K562 (cell line): ENCODE data around the gene HSPB7. TPM values are rescaled to one million over a fixed set of nuclear protein-coding genes. Genes with fewer than 3 reads are reported as not detected.
A peak's percentile ranks its signal among the peaks of the same experiment; 100 is the strongest.

Experiments used
- ATAC-seq: fragments of 200-7000 bp; cut with Tn5 transposase; 3 replicates; pipeline ENCODE4 v1.9.1; 2020; ENCODE audit warnings: moderate library complexity
- BruUV-seq: library from RNA; stranded (reverse); fragments of 400-500 nt; replicated peaks from 2 replicates; lab custom pipeline; 2021; lab: Mats Ljungman, UMichigan
- CTCF ChIA-PET: fragments of 300-600 bp; formaldehyde crosslinking; extraction: SDS; loops from one replicate; lab custom pipeline; 2021; ENCODE audit warnings: low intra/inter-chr PET ratio; lab: Yijun Ruan, JAX
- POLR2A ChIA-PET: fragments of 300-600, 350-650 bp; sonication (Branson Sonifier 250); formaldehyde crosslinking; extraction: SDS; loops from one replicate; lab custom pipeline; 2021; ENCODE audit warnings: antibody characterized with exemption, inconsistent platforms; lab: Yijun Ruan, JAX
- DNase-seq, 4 experiments: peaks; one replicate each; pipeline versions ENCODE4 v3.0.0 to v3.0.0-alpha.2; 2011 to 2018; ENCODE audit warnings: low spot score in 3 of 4, mixed read lengths in 3 of 4; ENCODE audit errors: extremely low read depth in 1 of 4
- FAIRE-seq: peaks from 2 replicates; lab custom pipeline; 2011; peaks lifted over from hg19 to GRCh38; lab: Jason Lieb, UNC
- H2AFZ ChIP-seq: 2 replicates; pipeline ENCODE4 v1.6.0; 2011; ENCODE audit warnings: low read depth, low read length, control low read depth, inconsistent platforms
- H3K27ac ChIP-seq: fragments of 200-600 bp; 3 replicates; pipeline ENCODE4 v1.8.0; 2011; ENCODE audit warnings: low read depth, mild to moderate bottlenecking, control low read depth, inconsistent platforms, low read length, moderate library complexity, mixed read lengths; ENCODE audit errors: extremely low read depth
- H3K27me3 ChIP-seq, 2 experiments: fragments of 300-600 bp in 1 of 2; 2 replicates in 1 of 2; 3 replicates in 1 of 2; pipeline versions ENCODE4 v1.6.0 to v1.8.0; 2011; ENCODE audit warnings: inconsistent platforms in 2 of 2, low read length in 2 of 2, mild to moderate bottlenecking in 1 of 2, mixed read lengths in 1 of 2, moderate library complexity in 1 of 2; ENCODE audit not compliant: control insufficient read depth in 2 of 2, insufficient read depth in 2 of 2
- H3K36me3 ChIP-seq: fragments of 300-600 bp; 3 replicates; pipeline ENCODE4 v1.8.0; 2011; ENCODE audit warnings: mild to moderate bottlenecking, low read length, inconsistent platforms; ENCODE audit not compliant: control insufficient read depth, insufficient read depth
- H3K4me1 ChIP-seq, 2 experiments: fragments of 200-600 bp in 1 of 2; replicated peaks in 1 of 2; 2 replicates in 1 of 2; 3 replicates in 1 of 2; pipeline versions ENCODE4 v1.5.1 to v1.8.0; 2011; ENCODE audit warnings: inconsistent platforms in 2 of 2, low read length in 2 of 2, mild to moderate bottlenecking in 1 of 2, mixed read lengths in 1 of 2, moderate library complexity in 1 of 2; ENCODE audit not compliant: control insufficient read depth in 2 of 2, insufficient read depth in 2 of 2
- H3K4me2 ChIP-seq: 2 replicates; pipeline ENCODE4 v1.6.1; 2011; ENCODE audit warnings: low read length, control low read depth, inconsistent platforms, mixed read lengths; ENCODE audit not compliant: insufficient read depth
- H3K4me3 ChIP-seq: fragments of 200-600 bp; sonication (generic), shearing (Covaris generic); 2 replicates; pipeline ENCODE4 v1.5.1; 2016; ENCODE audit warnings: control low read depth, inconsistent platforms
- H3K79me2 ChIP-seq: fragments of 200-600 bp; 3 replicates; pipeline ENCODE4 v1.8.0; 2011; ENCODE audit warnings: low read length, inconsistent platforms; ENCODE audit not compliant: control insufficient read depth, insufficient read depth
- H3K9ac ChIP-seq, 2 experiments: 2 replicates each; pipeline versions ENCODE4 v1.6.0 to v1.6.1; 2011; ENCODE audit warnings: low read depth in 2 of 2, low read length in 2 of 2, control low read depth in 1 of 2, inconsistent platforms in 1 of 2, mild to moderate bottlenecking in 1 of 2, mixed read lengths in 1 of 2; ENCODE audit not compliant: insufficient read depth in 1 of 2
- H3K9me1 ChIP-seq: one replicate; pipeline ENCODE4 v1.6.0; 2011; ENCODE audit warnings: inconsistent platforms, mild to moderate bottlenecking, low read length, moderate library complexity; ENCODE audit not compliant: control insufficient read depth, insufficient read depth
- H3K9me3 ChIP-seq: replicated peaks from 2 replicates; pipeline ENCODE4 v1.5.1; 2011; ENCODE audit warnings: low read depth, low read length, inconsistent platforms; ENCODE audit not compliant: control insufficient read depth, insufficient read depth
- H4K20me1 ChIP-seq: replicated peaks from 2 replicates; pipeline ENCODE4 v1.6.1; 2011; ENCODE audit warnings: low read length, inconsistent platforms, mixed read lengths; ENCODE audit not compliant: control insufficient read depth, insufficient read depth
- DNMT1 ChIP-seq: fragments of 450-650 bp; IDR thresholded peaks from 2 replicates; pipeline ENCODE4 v1.6.1; 2016; ENCODE audit warnings: antibody characterized with exemption, mild to moderate bottlenecking
- E2F3 ChIP-seq: fragments of 250-450 bp; sonication (Bioruptor Pico); IDR thresholded peaks from 2 replicates; pipeline ENCODE4 v1.4.0; 2020; ENCODE audit warnings: mild to moderate bottlenecking
- FOS ChIP-seq: IDR thresholded peaks from 3 replicates; pipeline ENCODE4 v1.6.1; 2011; ENCODE audit not compliant: insufficient read length; ENCODE audit errors: extremely low read depth
- GTF2F1 ChIP-seq: IDR thresholded peaks from 2 replicates; pipeline ENCODE4 v1.6.1; 2011; ENCODE audit warnings: low read depth, low read length, improper control_type of control experiment
- GTF3C2 ChIP-seq: IDR thresholded peaks from 3 replicates; pipeline ENCODE4 v1.6.1; 2011; ENCODE audit warnings: borderline replicate concordance, mild to moderate bottlenecking, moderate library complexity; ENCODE audit not compliant: insufficient read length; ENCODE audit errors: extremely low read depth
- HDAC1 ChIP-seq, 2 experiments: fragments of 450-650 bp; IDR thresholded peaks; 2 replicates each; pipeline ENCODE4 v1.6.1; 2016 to 2017; ENCODE audit warnings: inconsistent platforms in 1 of 2, mild to moderate bottlenecking in 1 of 2, moderate library complexity in 1 of 2
- KDM1A ChIP-seq, 2 experiments: fragments of 450-650 bp; IDR thresholded peaks; 2 replicates each; pipeline ENCODE4 v1.6.1; 2016; ENCODE audit warnings: mild to moderate bottlenecking in 2 of 2
- KLF10 ChIP-seq: fragments of 250-450 bp; sonication (Bioruptor Pico); IDR thresholded peaks from 2 replicates; pipeline ENCODE4 v1.6.1; 2021; ENCODE audit warnings: matching md5 sums
- MEF2A ChIP-seq: IDR thresholded peaks from 2 replicates; pipeline ENCODE4 v1.6.1; 2011; ENCODE audit warnings: low read depth, mild to moderate bottlenecking, low read length, moderate library complexity; ENCODE audit not compliant: control insufficient read depth
- RBFOX2 ChIP-seq: fragments of 200-400 bp; formaldehyde crosslinking; IDR thresholded peaks from 2 replicates; pipeline ENCODE4 v1.6.1; 2017; ENCODE audit warnings: low read depth, mild to moderate bottlenecking, low read length, moderate library complexity
- ZNF165 ChIP-seq: fragments of 250-450 bp; sonication (Bioruptor Pico); IDR thresholded peaks from 2 replicates; pipeline ENCODE4 v1.4.0; 2020; ENCODE audit warnings: borderline replicate concordance
- ZNF398 ChIP-seq: fragments of 250-450 bp; sonication (Bioruptor Pico); IDR thresholded peaks from 2 replicates; pipeline ENCODE4 v1.8.0; 2021; ENCODE audit warnings: moderate library complexity, mild to moderate bottlenecking, inconsistent platforms
- ZNF76 ChIP-seq: fragments of 250-450 bp; sonication (Bioruptor Pico); IDR thresholded peaks from 2 replicates; pipeline ENCODE4 v1.4.0; 2020; ENCODE audit warnings: mild to moderate bottlenecking, moderate library complexity, borderline replicate concordance
- WGBS: fragments of 100-300 bp; shearing (Covaris generic); methylation state at CpG from one replicate; pipeline ENCODE4 v1.1.6; 2016; ENCODE audit warnings: low coverage, mixed read lengths; ENCODE audit not compliant: insufficient coverage; ENCODE audit errors: missing lambda C conversion rate; 5-methylcytosine and 5-hydroxymethylcytosine counted together
- in situ Hi-C: fragments of 300-500 bp; cut with MboI; formaldehyde crosslinking; loops from 4 replicates; pipeline ENCODE4 v1.15.0; 2018; ENCODE audit warnings: inconsistent platforms, mixed read lengths
- intact Hi-C: fragments of 100-400 bp; cut with micrococcal nuclease; formaldehyde crosslinking; loops from 2 replicates; pipeline ENCODE4 v1.14.2; 2022
- polyA plus RNA-seq, 8 experiments: library from polyadenylated mRNA; depleted of rRNA in 4 of 8; stranded (reverse) in 5 of 8; unstranded in 3 of 8; fragments of >200 nt; fragmentation: Nextera tagmentation in 2 of 8; fragmentation: Illumina TruSeq in 1 of 8; extraction: Ambion mirVana in 2 of 8; extraction: Trizol in 1 of 8; gene quantifications; 2 replicates each; pipeline versions ENCODE4 v1.2.1 to v1.2.3, GENCODE V29; 2011 to 2014; ENCODE audit warnings: inconsistent platforms in 1 of 8, missing spikeins in 1 of 8
- total RNA-seq, 7 experiments: library from RNA; depleted of rRNA in 6 of 7; stranded (reverse); fragments of >200 nt in 6 of 7; fragmentation: Illumina TruSeq in 2 of 7; extraction: Trizol in 2 of 7; gene quantifications; 2 replicates each; pipeline versions ENCODE4 v1.2.1 to v1.2.3, GENCODE V29; 2011 to 2021; ENCODE audit warnings: low replicate concordance in 1 of 7

Gene HSPB7
- total and polyA plus RNA-seq, 9 of the 15 experiments (the other 6 are each of a cell fraction or from before 2014, with no cell fraction given), result 0.05 to 0.19 (median 0.07) TPM; not detected in 6

DNA sequence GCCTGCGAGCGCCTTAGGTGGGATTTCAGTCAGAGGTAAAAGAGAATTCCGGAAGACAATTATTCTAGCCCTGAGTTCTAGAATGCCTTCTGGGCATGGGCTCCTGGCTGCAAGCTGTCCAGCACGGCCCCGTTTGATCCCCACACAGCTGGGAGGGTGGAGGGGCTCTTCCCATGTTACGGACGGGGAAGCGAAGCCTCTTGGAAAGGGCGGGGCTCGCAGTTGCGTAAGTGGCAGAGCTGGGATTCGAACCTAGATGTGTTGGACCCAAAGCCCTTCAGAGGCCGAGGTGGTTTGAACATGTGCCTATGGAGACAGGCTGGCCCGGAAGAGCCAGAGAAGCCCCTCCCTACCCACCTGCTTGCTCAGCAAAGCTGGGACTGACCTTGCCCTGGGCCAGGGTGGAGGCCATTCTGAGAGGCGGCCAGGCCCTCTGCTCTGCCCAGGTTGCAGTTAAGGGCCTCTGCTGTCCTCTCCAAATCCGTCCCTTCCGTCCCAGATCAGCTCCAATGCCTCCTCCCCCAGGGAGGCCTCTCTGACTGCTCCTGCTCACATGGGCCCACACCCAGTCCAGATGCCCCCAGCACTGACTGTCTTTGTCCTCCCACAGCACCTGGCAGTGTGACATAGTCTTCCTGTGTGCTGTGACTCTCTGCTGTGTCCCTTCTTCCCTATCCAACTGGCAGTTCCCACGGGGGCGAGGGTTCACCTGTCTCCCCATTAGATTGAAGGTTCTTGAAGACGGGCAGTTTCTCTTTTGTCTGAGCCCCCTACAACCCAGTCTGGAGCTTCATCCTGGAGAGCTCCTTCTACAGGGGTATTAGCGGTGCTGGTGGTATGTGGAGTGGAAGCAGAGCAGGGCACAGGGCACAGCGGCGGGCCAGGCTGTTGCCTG lies 1.2 kb upstream of the HSPB7 start:
- Histone ChIP-seq H3K9me1 (no peaks in the 10 kb centered on the region), H3K4me3 (no peak overlapping the region), H3K79me2 (no peaks in the 10 kb centered on the region), H3K9ac (peak overlapping the region in 1 of 2 experiments; percentile 65; a peak in 2 of 4 replicates), H3K4me2 (no peak overlapping the region), H3K9me3 (no peaks in the 10 kb centered on the region), H3K36me3 (no peaks in the 10 kb centered on the region), H3K27ac (no peak overlapping the region), H3K4me1 (peaks cover 13 to 65% of the 10 kb centered on the region in 2 experiments), H3K27me3 (peaks cover 7 to 26% of the 10 kb centered on the region in 2 experiments; a peak in 3 of 5 replicates), H4K20me1 (no peaks in the 10 kb centered on the region), H2AFZ (no peak overlapping the region)
- POLR2A ChIA-PET, result interaction anchor here (0.6 to 1.2 kb wide), 3 partner anchors 9 to 38 kb away, joined by 3 read pairs; no protein-coding TSS in a partner anchor
- in situ Hi-C loops (loop anchor here (10.0 kb wide), 1 partner anchor 46 kb away; no protein-coding TSS in a partner anchor), intact Hi-C loops (no loop called here)
- CTCF ChIA-PET, result no interaction called here
- 70% methylated on average over 23 of the region's 23 CpGs for WGBS
- DNase-seq (no peak), ATAC-seq (no peak), FAIRE-seq (no peak)
- BruUV-seq, result no TSS peak
- TF ChIP-seq ZNF165 (CRISPR knock-in tag) (no peak), HDAC1 (IDR thresholded peaks at IDR 0.05) (no peak), FOS (no peak), RBFOX2 (no peak), ZNF76 (no peak), E2F3 (CRISPR knock-in tag) (no peak), MEF2A (no peak), KLF10 (CRISPR knock-in tag) (no peak), ZNF398 (CRISPR knock-in tag) (no peak), KDM1A (IDR thresholded peaks at IDR 0.05) (0 out of 4 replicates have a peak, but pooled peaks of 1 of the 2 experiments have one; percentile 11), DNMT1 (no peak), GTF3C2 (peak; percentile 55), GTF2F1 (no peak)
